Skeletal muscle tissue (tissue), 4 donors: ENCODE measurements around the gene TCAIM. TPM values are rescaled to one million over a fixed set of nuclear protein-coding genes. Genes with fewer than 3 reads are reported as not detected.

Experiments used
- H3K27ac ChIP-seq: one replicate; pipeline ENCODE4 v1.7.0; 2013; ENCODE audit warnings: mild to moderate bottlenecking, low read depth, low read length, inconsistent platforms
- H3K27me3 ChIP-seq, 3 donors: one replicate each; pipeline ENCODE4 v1.7.0; 2013; ENCODE audit warnings: low read length in 3 of 3; ENCODE audit not compliant: control insufficient read depth in 3 of 3, insufficient read depth in 3 of 3
- H3K36me3 ChIP-seq, 3 donors: one replicate each; pipeline ENCODE4 v1.7.0; 2013; ENCODE audit warnings: low read length in 3 of 3; ENCODE audit not compliant: control insufficient read depth in 3 of 3, insufficient read depth in 3 of 3
- H3K4me1 ChIP-seq, 3 donors: one replicate each; pipeline ENCODE4 v1.7.0; 2013; ENCODE audit warnings: low read length in 3 of 3, mild to moderate bottlenecking in 3 of 3; ENCODE audit not compliant: control insufficient read depth in 3 of 3, insufficient read depth in 3 of 3
- H3K4me3 ChIP-seq, 3 donors: one replicate each; pipeline ENCODE4 v1.7.0; 2013; ENCODE audit warnings: low read length in 3 of 3
- H3K9ac ChIP-seq, 3 donors: one replicate each; pipeline ENCODE4 v1.7.0; 2013; ENCODE audit warnings: low read length in 3 of 3, mild to moderate bottlenecking in 3 of 3, moderate library complexity in 2 of 3, low read depth in 1 of 3
- H3K9me3 ChIP-seq, 3 donors: one replicate each; pipeline ENCODE4 v1.7.0; 2013; ENCODE audit warnings: low read length in 3 of 3; ENCODE audit not compliant: control insufficient read depth in 3 of 3
- total RNA-seq: library from RNA; depleted of rRNA; stranded (reverse); fragments of >200 nt; gene quantifications from one replicate; pipeline ENCODE4 v1.2.3, GENCODE V29; 2014
- donor health status: Osteomylitis.

The TCAIM gene
- total RNA-seq, 1 donor from 2014 or later = 20.9 TPM

DNA sequence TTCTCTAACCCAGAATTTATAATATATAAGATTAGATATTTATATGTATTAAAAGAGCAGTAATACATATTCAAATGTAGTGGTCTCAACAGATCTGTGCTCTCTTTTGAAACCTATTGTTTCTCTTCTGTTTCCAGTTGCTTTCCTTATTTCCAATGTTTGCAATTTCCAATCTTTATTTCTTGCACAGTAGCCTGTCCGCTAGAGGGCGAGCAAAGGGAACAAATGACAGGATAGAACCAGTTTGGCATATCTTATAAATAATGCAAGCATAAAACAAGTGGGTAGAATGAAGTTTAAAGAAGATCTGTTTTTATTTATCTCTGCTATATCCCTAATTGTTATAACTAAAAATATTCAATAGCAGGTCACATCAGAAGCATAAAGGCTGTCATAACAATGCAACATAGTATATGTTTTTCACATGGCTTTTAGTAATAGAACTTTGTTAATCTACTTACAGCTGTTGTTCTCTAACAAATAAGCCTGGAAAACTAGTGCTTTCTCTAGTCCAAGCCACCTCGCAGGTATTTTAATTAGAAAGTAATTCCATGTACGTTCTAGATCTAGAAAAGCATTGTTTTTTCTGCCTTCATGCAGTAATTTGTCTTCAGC, 15.1 kb upstream of the TCAIM start:
- no peak overlapping the region for H3K27ac ChIP-seq
- H3K4me3 ChIP-seq = no peak overlapping the region
- no peaks in the 10 kb centered on the region for H3K36me3 ChIP-seq
- H3K4me1 ChIP-seq = no peaks in the 10 kb centered on the region
- no peaks in the 10 kb centered on the region for H3K27me3 ChIP-seq
- no peaks in the 10 kb centered on the region for H3K9me3 ChIP-seq
- H3K9ac ChIP-seq = peak overlapping the region in 1 of 3 donors; percentile 17

DNA sequence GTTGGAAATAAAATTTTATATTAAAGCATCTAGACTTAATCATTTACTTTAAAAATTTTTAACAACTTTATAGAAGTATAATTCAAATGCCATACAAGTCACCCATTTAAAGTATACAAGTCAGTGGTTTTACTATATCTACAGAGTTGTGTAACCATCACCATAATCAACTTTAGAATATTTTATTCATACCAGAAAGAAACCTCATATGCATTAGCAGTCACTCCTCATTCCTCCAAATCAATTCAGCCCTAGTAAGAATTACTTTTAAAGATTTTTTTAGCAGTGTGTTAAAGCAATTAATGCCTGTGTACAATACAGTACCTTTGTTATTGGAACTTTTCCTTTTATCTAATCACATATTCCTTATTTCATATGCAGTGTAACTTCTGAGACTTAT, 14.0 kb upstream of the TCAIM start:
- Histone ChIP-seq H3K4me1 (no peaks in the 10 kb centered on the region), H3K9ac (no peak overlapping the region), H3K9me3 (no peaks in the 10 kb centered on the region), H3K4me3 (no peak overlapping the region), H3K27me3 (no peaks in the 10 kb centered on the region), H3K27ac (no peak overlapping the region), H3K36me3 (no peaks in the 10 kb centered on the region)

GRCh38 chr3:44326019-44326418, 12.5 kb upstream of the TCAIM start:
- Histone ChIP-seq H3K27me3 (no peaks in the 10 kb centered on the region), H3K4me3 (no peak overlapping the region), H3K27ac (no peak overlapping the region), H3K9me3 (no peaks in the 10 kb centered on the region), H3K4me1 (no peaks in the 10 kb centered on the region), H3K9ac (no peak overlapping the region), H3K36me3 (no peaks in the 10 kb centered on the region)

DNA sequence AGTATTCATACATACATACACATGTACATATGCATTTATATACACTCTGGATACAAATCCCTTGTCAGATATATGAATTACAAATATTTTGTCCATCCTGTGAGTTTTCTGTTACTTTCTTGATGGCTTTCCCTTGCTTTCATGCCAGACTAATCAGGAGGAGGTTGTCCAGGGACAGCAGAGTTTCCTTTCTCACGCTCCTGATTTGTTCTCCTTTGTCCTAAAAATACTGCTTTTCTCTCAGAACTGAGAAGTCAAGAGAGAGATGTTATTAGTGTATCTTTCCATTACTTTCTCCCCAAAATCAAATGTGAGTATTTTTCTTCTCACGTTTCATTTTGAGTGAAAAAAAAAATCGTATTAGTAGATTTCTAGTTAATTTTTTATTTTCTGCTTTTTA, 12.1 kb upstream of the TCAIM start:
- no peaks in the 10 kb centered on the region for H3K4me1 ChIP-seq
- H3K27ac ChIP-seq = no peak overlapping the region
- no peak overlapping the region for H3K4me3 ChIP-seq
- H3K9me3 ChIP-seq = no peaks in the 10 kb centered on the region
- no peaks in the 10 kb centered on the region for H3K36me3 ChIP-seq
- no peaks in the 10 kb centered on the region for H3K27me3 ChIP-seq
- H3K9ac ChIP-seq = no peak overlapping the region

- Histone ChIP-seq H3K36me3 (no peaks in the 10 kb centered on the region), H3K9ac (no peak overlapping the region), H3K9me3 (no peaks in the 10 kb centered on the region), H3K27ac (no peak overlapping the region), H3K27me3 (no peaks in the 10 kb centered on the region), H3K4me1 (no peaks in the 10 kb centered on the region), H3K4me3 (no peak overlapping the region)
Observed at GRCh38 chr3:44329946-44330345, 8.6 kb upstream of the TCAIM start.

DNA sequence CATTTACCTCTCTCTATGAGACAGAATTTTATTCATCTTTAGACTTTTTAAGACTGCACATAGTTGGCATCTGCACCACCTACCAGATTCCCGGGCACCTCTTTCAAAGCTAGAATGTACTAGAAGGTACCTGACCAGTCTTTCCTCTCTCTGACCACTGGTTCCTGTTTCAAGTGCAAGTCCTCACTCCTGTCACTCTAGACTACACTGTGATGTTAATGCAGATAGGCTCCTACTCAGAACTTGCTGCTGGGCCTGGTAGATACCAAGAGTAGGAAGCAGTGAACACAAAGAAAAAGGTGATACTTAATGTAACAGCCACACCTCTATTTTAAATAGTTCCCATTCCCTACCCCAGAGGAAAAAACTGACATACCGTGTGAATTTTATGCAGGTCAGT, 8.1 kb upstream of the TCAIM start:
- H3K4me1 ChIP-seq = no peaks in the 10 kb centered on the region
- H3K9me3 ChIP-seq = no peaks in the 10 kb centered on the region
- H3K27ac ChIP-seq = no peak overlapping the region
- no peaks in the 10 kb centered on the region for H3K27me3 ChIP-seq
- no peak overlapping the region for H3K9ac ChIP-seq
- no peak overlapping the region for H3K4me3 ChIP-seq
- H3K36me3 ChIP-seq = no peaks in the 10 kb centered on the region

- H3K4me3 ChIP-seq = no peak overlapping the region
- peaks cover 4 to 8% (median 5%) of the 10 kb centered on the region in 3 donors for H3K4me1 ChIP-seq
- H3K27me3 ChIP-seq = no peaks in the 10 kb centered on the region
- no peaks in the 10 kb centered on the region for H3K9me3 ChIP-seq
- H3K9ac ChIP-seq = no peak overlapping the region
- H3K27ac ChIP-seq = no peak overlapping the region
- no peaks in the 10 kb centered on the region for H3K36me3 ChIP-seq
Observed at GRCh38 chr3:44334326-44334725, 4.2 kb upstream of the TCAIM start.

- no peaks in the 10 kb centered on the region for H3K36me3 ChIP-seq
- peak overlapping the region; percentile 97 for H3K27ac ChIP-seq
- peak overlapping the region; percentile 85 to 98 (median 95) for H3K4me3 ChIP-seq
- peak overlapping the region; percentile 93 to 95 (median 94) for H3K9ac ChIP-seq
- no peaks in the 10 kb centered on the region for H3K9me3 ChIP-seq
- peaks cover 9 to 15% (median 14%) of the 10 kb centered on the region in 3 donors for H3K4me1 ChIP-seq
- no peaks in the 10 kb centered on the region for H3K27me3 ChIP-seq
Observed at GRCh38 chr3:44337248-44337785, 1.2 kb upstream of the TCAIM start.

- Histone ChIP-seq H3K9me3 (no peaks in the 10 kb centered on the region), H3K4me3 (peak overlapping the region; percentile 85 to 98 (median 95)), H3K4me1 (peaks cover 9 to 15% (median 14%) of the 10 kb centered on the region in 3 donors), H3K36me3 (no peaks in the 10 kb centered on the region), H3K27me3 (no peaks in the 10 kb centered on the region), H3K9ac (peak overlapping the region; percentile 93 to 95 (median 94)), H3K27ac (peak overlapping the region; percentile 97)
Observed at GRCh38 chr3:44338828-44339127, 212 bp downstream of the TCAIM start.

DNA sequence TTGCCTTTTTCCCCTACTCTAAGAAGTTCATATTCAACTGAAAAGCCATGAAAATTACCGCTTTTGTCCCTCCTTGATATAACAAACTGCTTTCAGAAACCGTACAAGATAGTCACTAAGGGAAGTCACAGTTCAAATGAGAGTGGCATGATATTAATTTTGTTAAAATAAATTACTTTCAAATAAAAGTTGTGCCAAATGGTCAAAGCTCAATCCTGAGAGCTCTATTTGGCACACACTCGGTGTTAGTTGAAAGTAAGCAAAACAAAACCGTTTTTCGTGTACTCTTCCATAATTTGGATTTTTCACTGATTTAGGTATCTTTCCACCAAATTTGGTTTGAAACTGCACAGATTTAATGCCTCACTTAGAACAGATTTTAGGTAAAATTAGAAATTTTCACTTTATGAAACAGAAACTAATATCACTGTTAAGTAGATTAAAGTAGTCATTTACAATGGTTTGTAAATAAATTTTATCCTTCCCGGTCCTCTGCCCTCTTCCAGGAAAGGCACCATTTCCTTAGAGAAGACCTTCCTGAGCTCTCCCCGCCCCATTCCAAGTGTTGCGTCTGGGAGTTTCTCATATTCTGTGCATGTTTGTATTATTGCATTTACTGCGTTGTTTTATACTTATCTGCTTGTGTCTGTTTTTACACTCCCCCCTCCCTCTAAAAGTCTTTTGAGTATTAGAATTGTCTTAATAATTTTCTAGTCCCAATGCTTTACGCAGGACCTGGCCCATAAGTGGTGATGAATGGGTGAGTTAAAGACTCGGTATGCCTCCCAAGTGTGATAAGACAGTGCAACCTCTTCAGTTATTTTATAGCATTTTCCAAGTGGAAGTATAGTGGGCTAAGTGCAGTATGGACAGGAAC, 853 bp downstream of the TCAIM start:
- Histone ChIP-seq H3K27me3 (no peaks in the 10 kb centered on the region), H3K27ac (peak overlapping the region; percentile 97), H3K4me3 (peak overlapping the region; percentile 85 to 98 (median 95)), H3K36me3 (no peaks in the 10 kb centered on the region), H3K9ac (peak overlapping the region; percentile 93 to 95 (median 94)), H3K9me3 (no peaks in the 10 kb centered on the region), H3K4me1 (peaks cover 9 to 15% (median 14%) of the 10 kb centered on the region in 3 donors)
